GM11168 (cell line): ENCODE results near the gene MAP4K1.
"Not testable (repeated sequence)": the region's sequence is repeated elsewhere in the genome, so short reads cannot be mapped to it uniquely, and the experiment has no call there.

Source experiments
- in situ Hi-C: fragments of 300-500 bp; cut with MboI; formaldehyde crosslinking; loops from one replicate; pipeline ENCODE4 v1.12.0; 2022; ENCODE audit warnings: low sequenced_read_pairs; ENCODE audit not compliant: unreplicated experiment

Gene MAP4K1

DNA sequence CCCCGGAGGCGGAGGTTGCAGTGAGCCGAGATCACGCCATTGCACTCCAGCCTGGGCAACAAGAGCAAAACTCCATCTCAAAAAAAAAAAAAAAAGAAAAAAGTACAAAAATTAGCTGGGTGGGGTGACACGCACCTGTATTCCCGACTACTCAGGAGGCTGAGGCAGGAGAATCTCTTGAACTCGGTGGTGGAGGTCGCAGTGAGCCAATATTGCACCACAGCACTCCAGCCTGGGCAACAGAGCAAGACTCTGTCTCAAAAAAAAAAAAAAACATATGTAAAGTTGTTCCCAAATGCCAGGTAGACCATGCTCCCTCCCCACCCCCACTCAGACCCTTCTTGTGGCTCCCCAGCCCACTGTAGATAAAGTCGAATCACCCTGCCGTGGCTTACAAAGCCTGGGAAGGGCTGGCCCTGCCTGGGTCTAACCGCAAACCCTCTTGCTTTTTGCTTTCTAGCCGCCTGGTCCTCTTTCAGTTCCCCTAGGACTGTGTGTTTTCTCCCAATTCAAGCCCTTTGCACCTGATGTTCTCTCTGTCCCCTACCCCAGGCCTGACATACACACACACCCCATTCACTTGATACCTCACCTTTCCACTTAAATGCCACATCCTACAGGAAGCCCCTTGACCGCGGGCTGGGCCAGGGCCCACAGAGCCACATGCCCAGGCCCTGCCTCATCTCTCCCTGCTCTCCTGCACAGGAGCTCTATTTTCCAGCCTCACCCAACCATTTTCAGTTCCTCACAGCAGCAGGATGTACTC, 34.4 kb downstream of the MAP4K1 start:
- in situ Hi-C loops = no loop called here

DNA sequence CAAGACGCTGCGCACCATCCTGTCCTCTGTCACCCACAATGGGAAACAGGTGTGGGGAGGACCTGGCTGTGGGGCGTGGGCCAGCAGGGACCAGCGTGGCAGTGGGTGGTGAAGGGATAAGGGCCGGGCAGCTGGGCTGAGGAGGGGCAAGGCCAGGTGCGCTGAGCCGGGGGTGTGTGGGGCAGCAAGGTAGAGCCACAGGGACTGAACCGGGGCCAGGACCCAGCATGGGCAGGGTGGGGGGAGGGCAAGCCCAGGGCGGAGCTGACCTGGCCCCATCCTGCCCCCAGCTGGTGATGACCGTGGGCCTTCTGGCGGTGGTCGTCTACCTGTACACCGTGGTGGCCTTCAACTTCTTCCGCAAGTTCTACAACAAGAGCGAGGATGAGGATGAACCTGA, 37.7 kb downstream of the MAP4K1 start:
- in situ Hi-C loops = no loop called here

DNA sequence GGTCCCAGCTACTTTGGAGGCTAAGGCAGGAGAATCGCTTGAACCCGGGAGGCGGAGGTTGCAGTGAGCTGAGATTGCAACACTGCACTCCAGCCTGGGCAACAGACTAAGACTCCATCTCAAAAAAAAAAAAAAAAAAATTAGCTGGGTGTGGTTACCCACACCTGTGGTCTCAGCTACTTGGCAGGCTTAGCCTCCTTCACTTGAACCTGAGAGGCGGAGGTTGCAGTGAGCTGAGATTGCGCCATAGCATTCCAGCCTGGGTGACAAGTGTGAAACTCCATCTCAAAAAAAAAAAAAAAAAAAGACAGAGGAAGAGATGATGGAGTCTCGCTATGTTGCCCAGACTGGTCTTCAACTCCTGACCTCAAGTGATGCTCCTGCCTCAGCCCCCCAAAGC, 38.4 kb downstream of the MAP4K1 start:
- in situ Hi-C loops = not testable (repeated sequence)

DNA sequence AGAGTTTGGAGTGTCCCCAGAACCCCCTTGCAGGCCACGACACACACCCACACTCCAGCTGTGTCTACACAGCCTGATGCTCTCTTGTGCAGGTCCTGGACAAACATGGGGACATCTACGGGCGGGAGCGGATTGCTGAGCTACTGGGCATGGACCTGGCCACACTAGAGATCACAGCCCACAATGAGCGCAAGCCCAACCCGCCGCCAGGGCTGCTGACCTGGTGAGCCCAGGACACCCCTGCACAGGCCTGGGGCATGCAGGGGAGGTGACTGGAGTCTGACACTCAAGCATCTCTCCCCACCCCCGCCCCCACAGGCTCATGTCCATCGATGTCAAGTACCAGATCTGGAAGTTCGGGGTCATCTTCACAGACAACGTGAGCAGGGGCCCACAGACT, 39.9 kb downstream of the MAP4K1 start:
- in situ Hi-C loops = no loop called here

DNA sequence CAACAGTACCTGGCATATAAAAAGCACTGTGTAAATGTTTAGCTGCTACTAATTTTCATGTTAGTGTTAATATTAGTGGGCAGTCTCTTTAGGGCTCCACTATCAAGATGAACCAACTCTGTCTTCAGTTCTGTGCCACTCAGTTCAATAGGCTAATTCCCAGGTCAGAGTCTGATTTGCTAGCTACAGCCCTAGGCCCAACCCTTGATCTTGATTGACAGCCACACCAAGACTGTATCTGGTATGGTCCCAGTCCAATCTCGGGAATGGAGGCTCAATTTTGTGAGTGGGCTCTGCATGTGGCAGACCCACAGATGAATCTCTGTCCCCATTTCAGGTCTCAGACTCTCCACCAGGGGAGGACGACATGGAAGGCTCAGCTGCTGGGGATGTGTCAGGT, 46.1 kb downstream of the MAP4K1 start:
- in situ Hi-C loops = no loop called here

DNA sequence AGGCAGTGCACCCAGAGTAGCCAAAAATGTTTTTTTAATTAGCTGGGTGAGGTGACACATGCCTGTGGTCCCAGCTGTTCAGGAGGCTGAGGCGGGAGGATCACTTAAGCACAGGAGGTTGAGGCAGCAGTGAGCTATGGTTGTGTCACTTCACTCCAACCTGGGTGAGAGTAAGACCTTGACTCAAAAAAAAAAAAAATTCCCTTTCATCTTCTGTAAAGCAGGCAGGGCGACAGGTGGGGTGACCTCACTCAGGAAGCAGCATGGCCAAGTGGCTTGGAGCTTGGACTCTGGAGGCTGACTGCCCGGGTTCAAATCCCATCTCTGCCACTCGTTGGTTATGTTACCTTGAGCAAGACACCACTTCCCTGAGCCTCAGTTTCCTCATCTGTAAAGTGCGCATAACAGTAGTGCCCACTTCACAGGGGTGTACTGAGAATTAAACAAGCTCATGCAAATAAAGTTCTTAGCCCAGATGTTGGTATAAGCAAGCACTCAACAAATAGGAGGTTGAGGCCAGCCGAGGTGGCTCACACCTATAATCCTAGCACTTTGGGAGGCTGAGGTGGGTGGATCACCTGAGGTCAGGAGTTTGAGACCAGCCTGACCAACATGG, 48.3 kb downstream of the MAP4K1 start:
- in situ Hi-C loops = no loop called here

DNA sequence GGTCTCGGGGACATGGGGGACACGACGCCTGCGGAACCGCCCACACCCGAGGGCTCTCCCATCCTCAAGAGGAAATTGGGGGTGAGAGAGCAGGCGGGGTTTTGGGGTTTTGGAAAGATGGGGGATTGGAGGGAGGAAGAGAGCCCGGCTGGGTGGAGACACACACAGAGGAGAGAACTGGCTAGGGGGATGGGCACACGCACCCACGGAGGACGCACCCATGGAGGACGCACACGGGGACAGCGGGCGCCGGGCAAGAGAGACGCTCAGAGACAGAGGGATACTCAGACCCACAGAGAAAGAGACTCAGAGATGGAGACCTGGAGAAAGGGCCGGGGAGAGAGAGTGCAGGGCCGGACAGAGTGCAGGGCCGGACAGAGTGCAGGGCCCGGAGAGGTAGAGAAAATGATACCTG, 52.1 kb downstream of the MAP4K1 start:
- in situ Hi-C loops = no loop called here

DNA sequence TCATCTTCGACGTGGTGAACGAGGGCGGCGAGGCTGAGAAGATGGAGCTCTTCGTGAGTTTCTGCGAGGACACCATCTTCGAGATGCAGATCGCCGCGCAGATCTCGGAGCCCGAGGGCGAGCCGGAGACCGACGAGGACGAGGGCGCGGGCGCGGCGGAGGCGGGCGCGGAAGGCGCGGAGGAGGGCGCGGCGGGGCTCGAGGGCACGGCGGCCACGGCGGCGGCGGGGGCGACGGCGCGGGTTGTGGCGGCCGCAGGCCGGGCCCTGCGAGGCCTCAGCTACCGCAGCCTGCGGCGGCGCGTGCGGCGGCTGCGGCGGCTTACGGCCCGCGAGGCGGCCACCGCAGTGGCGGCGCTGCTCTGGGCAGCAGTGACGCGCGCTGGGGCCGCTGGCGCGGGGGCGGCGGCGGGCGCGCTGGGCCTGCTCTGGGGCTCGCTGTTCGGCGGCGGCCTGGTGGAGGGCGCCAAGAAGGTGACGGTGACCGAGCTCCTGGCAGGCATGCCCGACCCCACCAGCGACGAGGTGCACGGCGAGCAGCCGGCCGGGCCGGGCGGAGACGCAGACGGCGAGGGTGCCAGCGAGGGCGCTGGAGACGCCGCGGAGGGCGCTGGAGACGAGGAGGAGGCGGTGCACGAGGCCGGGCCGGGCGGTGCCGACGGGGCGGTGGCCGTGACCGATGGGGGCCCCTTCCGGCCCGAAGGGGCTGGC, 52.6 kb downstream of the MAP4K1 start:
- in situ Hi-C loops = no loop called here

DNA sequence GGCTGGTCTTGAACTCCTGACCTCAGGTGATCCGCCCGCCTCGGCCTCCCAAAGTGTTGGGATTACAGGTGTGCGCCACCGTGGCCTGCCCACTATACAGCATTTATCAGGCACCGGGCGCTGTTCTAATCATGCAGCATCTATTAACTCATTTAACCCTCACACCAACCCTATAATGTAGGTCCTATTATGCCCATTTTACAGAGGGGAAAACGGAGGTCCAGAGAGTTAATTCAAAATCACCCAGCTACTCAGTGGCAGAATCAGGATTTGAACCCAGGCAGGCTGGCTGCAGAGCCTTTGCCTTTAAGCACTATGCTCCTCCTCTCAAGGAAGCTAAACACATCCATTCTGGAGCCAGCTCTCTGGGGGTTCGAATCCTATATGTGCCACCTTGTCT, 54.3 kb downstream of the MAP4K1 start:
- in situ Hi-C loops = no loop called here

DNA sequence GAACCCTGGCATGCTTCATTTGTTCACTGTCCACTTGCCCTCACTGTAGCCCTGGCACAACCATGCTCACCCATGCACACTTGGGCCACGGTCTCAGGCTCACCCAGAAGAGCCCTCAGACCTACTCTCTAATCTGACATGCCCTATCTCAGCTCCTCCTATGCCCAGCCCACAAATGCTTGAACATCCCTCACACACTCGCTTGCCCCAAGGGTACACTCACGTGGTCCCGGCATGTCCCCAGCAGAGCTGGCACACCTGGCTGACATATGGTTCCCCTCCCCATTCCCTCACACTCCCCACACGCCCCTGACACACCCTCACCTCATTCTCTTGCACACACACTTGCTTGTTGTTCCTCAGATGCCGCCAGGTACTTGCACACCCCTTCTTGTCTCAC, 55.7 kb downstream of the MAP4K1 start:
- in situ Hi-C loops = no loop called here

DNA sequence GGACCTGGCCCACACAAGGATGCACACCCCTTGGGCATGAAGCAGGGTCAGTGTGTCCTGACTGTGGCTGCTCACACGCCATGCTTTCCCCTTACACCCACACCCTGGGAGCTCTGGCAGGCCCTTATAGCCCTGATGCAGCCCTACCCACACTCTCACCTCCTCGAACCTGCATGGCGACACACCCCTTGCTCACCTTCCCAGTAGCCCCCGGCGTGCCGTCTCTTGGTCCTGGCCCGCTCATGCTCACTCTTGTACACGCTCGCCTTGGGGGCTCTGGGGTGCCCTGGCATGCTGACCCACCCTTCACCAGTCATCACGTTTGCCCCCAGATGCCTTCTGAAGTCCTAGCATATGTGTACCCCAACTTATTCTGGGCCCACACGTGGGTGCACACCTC, 56.1 kb downstream of the MAP4K1 start:
- in situ Hi-C loops = no loop called here

DNA sequence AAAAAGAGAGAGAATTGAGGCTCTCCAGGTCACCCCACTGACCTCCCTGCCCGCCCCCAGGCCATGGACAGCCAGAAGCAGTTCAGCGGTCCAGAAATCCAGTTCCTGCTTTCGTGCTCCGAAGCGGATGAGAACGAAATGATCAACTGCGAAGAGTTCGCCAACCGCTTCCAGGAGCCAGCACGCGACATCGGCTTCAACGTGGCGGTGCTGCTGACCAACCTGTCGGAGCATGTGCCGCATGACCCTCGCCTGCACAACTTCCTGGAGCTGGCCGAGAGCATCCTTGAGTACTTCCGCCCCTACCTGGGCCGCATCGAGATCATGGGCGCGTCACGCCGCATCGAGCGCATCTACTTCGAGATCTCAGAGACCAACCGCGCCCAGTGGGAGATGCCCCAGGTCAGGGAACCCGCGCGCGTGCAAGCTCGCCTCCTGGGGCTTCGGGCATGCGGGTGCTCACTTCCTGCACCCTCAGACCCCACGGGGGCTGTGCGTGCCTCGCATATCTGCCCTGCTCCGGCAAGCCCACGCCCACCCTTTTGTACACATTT, 56.6 kb downstream of the MAP4K1 start:
- in situ Hi-C loops = no loop called here

DNA sequence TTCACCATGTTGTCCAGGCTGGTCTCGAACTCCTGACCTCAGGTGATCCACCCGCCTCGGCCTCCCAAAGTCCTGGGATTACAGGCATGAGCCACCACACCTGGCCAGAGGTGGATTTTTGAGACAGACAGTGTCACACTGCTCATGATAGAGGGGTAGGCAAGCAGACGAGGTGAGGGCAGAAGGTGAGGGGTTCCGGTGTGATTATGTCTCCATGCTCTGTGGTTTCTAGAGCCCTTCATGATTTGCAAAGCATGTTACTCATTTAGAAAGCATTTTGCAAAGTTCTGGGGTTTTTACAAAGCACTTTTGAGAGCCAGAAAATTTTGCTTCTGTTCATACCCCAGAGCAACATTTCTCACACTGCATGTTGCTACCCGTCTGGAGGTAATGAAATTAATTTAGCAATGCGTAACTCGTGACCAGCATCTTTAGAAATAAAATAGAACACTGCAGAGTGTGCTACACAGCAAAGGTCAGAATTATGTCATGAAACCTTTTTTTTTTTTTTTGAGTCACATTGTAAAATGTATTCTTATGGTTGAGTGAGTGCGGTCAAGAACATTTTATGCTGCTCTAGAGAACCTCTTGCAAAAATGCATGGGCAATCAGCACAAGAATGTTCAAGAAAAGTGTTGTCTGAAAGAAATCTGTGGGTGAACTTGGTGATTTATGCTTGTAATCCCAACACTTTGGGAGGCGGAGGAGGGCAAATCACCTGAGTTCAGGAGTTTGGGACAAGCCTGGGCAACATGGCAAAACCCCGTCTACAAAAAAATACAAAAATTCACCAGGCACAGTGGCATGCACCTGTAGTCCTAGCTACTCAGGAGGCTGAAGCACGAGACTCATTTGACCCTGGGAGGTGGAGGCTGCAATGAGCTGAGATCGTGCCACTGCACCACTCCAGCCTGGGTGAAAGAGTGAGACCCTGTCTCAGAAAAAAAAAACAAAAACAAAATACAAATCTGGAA, 58.0 kb downstream of the MAP4K1 start:
- in situ Hi-C loops = no loop called here

DNA sequence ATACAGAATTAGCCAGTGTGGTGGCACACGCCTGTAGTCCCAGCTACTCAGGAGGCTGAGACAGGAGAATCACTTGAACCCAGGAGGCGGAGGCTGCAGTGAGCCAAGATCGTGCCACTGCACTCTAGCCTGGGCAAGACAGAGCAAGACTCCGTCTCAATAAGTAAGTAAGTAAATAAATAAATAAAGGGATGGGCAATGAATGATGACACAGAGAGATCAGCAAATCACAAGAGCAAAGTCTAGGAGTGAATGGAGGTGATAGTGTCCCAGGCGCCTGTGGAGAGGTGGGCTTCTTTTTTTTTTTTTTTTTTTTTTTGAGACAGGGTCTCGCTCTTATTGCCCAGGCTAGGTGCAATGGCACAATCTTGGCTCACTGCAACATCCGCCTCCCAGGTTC, 58.8 kb downstream of the MAP4K1 start:
- in situ Hi-C loops = not testable (repeated sequence)

DNA sequence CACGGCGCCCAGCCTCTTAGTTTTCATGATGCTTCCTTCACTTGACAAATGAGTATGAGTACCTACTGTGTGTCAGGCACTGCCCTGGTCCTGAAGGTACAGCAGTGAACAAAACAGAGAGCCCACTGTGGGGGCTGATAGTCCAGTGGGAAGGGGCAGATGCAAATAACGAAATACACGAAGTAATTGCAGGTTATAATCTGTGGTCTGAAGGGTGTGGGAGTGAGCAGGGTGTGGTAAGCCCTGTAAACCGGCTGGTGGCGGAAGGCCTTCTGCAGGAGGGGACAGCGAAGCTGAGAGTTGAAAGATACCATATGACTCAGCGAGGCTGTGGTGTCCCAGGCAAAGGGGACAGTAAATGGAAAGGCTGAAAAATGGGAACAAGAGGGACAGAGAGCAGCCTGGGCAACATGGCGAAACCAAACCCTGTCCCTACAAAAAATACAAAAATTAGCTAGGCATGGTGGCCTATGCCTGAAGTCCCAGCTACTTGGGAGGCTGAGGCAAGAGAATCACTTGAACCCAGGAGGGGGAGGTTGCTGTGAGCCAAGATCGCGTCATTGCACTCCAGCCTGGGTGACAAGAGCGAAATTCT, 60.5 kb downstream of the MAP4K1 start:
- in situ Hi-C loops = no loop called here

DNA sequence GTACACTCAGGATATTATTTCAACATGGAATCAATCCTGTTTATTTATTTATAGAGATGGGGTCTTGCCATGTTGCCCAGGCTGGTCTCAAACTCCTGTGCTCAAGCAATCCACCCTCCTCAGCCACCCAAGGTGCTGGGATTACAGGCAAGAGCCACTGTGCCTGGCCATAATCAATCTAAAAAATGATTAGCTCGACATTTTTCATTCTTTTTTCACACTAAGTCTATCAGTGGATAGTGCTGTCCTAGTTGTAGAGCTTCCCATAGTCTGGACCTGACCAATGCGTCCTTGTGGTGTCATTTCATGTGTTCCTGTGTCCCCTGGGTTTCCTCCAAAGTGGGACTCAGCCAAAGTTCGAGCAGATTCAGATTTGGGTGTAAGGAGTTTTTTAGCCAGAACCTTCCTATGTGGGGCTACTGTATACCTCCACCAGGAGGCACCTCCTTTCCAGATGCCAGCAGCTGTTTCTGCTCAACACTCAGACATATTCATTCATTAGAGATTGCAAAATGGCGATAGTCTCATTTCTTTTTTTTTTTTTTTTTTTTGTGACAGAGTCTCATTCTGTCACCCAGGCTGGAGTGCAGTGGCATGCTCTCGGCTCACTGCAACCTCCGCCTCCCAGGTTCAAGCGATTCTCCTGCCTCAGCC, 61.1 kb downstream of the MAP4K1 start:
- in situ Hi-C loops = no loop called here

DNA sequence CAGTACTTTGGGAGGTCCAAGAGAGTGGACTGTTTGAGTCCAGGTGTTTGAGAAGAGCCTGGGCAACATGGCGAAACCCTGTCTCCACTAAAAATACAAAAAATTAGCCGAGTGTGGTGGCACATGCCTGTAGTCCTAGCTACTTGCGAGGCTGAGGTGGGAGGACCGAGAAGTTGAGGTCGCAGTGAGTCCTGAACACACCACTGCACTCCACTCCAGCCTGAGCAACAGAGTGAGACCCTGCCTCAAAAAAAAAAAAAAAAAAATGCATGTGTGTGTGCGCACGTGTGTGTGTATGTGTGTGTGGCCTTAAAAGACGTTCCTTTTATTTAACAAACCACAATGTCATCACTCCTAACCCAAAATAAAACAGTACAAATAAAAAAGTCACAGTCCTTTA, 62.6 kb downstream of the MAP4K1 start:
- in situ Hi-C loops = no loop called here

DNA sequence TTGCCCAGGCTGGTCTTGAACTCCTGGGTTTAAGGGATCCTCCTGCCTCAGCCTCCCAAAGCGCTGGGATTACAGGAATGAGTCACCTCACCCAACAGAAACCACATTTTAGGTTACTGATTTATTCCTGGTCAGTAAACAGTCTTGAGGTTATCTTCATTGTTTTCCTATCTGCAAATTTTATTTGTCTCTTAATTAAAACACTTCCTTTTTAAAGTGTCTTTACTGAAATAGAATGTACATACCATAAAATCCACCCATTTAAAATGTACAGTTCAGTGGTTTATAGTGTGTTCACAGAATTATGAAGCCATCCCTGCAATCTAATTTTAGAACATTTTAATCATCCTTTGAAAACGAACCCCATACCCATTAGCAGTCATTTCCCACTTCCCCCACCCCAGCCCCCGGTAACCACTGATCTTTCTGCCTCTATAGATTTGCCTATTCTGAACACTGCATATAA, 63.0 kb downstream of the MAP4K1 start:
- in situ Hi-C loops = no loop called here

DNA sequence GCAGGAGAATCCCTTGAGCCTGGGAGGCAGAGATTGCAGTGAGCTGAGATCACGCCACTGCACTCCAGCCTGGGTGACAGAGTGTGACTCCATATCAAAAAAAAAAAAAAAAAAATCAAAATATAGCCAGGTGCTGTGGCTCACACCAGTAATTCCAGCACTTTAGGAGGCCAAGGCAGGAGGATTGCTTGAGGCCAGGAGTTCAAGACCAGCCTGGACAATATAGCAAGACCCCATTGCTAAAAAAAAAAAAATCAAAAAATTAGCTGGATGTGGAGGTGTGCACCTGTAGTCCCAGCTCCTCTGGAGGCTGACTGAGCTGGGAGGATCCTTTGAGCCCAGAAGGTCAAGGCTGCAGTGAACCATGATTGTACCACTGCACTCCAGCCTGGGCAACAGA, 64.5 kb downstream of the MAP4K1 start:
- in situ Hi-C loops = not testable (repeated sequence)
